HG03025 (cell line): ENCODE data around the gene DNER.
"Not testable (repeated sequence)": the region's sequence is repeated elsewhere in the genome, so short reads cannot be mapped to it uniquely, and the experiment has no call there.

ENCODE experiments used
- ATAC-seq: cut with Tn5 transposase; IDR thresholded peaks from one replicate; pipeline ENCODE4 v1.9.1; 2021; ENCODE audit warnings: mild to moderate bottlenecking, moderate library complexity; ENCODE audit not compliant: unreplicated experiment, low FRiP score

DNER gene

DNA sequence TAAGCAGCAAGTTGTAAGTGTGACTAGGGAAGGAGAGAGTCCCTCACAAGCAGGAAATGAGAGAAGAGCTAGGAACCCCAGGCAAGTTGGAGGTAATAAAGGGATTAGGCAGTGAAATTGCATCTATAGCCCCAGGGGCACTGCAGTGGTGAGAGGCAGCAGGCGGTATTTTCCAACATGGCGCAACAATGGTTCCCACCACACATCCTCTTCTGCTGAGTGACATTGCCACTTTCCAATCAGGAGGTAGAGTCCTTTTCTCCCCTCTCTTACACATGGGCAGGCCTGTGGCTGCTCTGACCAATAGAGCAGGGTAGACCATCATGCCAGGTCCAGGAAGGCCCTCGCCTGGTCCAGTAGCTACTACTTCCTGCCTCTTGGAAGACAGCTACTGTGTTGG lies 86.6 kb downstream of the DNER start:
- no peak for ATAC-seq

- ATAC-seq: no peak
These were observed 91.6 kb downstream of the DNER start for GRCh38 chr2:229622495-229623355.

GRCh38 chr2:229620759-229621158 lies 93.6 kb downstream of the DNER start:
- no peak for ATAC-seq

DNA sequence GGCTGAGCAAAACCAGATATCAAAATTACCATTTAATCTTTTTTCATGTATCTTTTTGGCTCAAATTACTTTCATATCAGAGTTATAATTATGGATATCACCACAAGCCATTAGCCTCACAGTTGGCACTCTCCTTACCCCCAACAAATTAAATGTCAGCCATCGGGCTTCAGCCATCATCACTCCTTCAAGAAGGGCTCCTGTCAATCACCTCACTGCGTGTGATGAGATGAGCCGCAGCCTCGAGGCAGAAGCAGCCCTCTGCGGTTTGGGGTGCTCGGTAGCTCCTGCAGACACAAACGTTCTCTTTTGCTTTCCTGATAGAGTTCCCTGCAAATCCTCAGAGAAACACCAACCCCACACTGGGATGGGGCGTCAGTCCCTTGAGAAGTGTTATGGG lies 94.1 kb downstream of the DNER start:
- no peak for ATAC-seq

- ATAC-seq: no peak
These were observed 97.9 kb downstream of the DNER start for GRCh38 chr2:229616433-229616832.

- not testable (repeated sequence) for ATAC-seq
These were observed 100.3 kb downstream of the DNER start for GRCh38 chr2:229614021-229614420.

DNA sequence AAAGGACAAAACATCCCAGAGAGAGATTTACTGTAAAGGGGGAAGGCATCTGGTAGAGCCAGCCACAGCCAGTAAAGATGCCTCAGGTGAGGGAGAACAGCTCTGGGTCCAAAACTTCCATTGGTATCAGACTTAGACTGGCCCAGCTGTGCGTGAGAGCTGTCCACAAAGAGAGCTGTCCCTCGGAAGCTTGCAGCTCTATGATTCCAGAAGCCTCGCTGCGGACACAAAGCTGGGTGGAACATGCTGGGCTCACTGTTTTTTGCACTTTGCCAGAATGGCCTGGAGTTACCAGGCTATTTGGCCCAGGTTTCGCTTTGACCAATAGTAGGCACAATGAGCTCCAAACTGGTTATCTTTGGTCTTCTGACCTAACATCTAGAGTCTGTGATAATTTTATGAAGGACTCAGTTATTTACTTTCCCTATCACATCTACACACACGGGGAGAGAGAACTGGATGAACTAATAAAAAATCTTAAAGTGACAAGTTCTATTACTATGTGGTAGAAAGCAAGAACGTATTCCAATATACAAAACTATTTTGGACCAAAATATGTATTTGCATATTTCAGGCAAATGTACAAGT lies 101.9 kb downstream of the DNER start:
- no peak for ATAC-seq

DNA sequence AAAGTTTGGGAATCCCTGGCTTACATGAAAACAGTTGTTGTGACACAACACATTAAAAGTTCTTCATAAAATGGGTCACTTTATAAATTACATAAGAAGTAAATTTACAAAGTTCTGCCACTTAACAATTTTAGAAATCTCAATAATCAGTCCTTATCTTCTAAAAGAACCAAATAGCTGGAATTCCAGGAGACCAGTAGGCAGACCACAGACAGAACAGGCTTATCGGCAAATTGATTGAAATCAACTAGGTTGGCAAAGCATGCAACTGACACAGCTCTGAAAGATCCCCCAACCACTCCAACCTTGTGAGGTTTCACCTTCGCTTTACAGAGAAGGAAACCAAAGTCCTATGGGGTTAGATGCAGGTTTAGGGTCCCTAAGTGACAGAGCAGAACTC lies 103.0 kb downstream of the DNER start:
- ATAC-seq: no peak

DNA sequence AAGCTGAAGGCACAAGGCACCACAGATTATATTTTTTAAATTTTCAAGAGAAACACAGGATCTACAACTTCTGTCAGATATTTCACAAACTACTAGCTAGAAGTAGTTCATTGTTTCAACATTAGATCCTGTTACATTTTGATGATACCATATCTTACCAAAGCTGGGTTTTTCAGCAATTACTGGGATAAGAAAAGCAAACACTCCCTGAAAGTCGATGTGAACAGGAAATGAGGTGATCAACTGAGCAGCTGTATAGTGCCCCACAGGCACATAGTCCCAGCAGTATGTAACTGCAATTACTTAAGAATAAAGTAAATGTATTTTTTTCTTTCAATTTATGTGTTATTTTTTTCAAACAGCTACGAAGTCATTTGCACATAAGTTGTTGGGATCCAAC lies 103.5 kb downstream of the DNER start:
- ATAC-seq: no peak

- ATAC-seq: no peak
These were observed 104.0 kb downstream of the DNER start for GRCh38 chr2:229610333-229610732.

DNA sequence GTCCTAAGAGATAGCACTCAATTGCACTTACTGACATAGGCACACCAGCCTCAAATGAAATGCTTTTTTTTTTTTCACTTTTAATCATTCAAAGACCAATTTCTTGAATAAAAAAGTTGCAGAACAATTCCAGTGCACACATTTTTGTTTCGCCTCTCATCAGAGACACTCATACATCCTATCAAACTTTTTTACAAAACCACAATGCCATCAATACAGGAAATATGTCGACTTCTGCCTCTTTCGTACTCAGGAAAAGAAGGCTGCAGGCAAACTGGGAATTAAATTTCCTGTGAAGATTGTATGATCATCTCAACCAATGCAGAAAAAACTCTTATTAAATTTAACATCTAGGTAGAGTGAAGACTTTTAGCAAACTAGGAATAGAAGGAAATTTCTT lies 112.4 kb downstream of the DNER start:
- ATAC-seq: no peak

- no peak for ATAC-seq
These were observed 113.0 kb downstream of the DNER start for GRCh38 chr2:229601396-229601795.

GRCh38 chr2:229598227-229598626 lies 116.1 kb downstream of the DNER start:
- no peak for ATAC-seq

GRCh38 chr2:229596796-229597195 lies 117.6 kb downstream of the DNER start:
- ATAC-seq: no peak

DNA sequence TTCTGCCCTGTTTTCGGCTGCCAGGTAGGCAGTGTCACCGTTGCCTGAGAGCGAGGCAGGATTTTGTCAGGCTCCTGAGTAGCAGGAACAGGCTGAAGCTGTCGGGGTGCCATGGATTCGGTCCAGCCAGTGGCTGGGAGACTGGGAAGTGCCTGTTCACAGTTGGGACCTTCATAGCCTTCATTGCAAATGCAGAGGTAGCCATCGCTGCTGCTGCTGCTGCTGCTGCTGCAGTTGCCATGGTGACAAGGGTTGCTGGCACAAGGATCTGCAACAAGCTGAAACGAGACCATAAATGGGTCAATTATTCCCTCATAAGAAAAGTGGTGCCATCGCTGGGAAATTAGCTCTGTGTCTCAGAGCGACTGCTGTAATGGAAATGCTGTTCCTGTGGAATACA lies 122.7 kb downstream of the DNER start:
- no peak for ATAC-seq

GRCh38 chr2:229586746-229587705 lies 127.3 kb downstream of the DNER start:
- peak; percentile 80 for ATAC-seq

DNA sequence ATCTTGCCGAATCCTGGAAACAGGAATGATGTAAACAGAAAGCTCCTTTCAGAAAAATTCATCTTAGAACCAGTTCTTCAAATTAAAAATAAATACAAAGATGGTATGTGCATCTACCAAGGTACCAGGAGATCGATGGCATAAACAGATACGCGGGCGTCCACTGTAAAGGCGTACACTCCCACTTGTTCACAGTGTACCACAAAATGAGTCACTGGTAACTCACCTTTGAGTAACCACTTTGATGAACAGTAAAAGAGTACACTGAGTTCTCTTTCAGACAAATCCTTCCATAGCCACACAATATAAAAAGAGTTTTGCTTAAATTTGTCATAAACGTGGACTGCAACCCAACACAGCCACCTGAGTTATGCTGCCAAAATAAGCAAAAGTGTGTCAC lies 128.3 kb downstream of the DNER start:
- no peak for ATAC-seq

DNA sequence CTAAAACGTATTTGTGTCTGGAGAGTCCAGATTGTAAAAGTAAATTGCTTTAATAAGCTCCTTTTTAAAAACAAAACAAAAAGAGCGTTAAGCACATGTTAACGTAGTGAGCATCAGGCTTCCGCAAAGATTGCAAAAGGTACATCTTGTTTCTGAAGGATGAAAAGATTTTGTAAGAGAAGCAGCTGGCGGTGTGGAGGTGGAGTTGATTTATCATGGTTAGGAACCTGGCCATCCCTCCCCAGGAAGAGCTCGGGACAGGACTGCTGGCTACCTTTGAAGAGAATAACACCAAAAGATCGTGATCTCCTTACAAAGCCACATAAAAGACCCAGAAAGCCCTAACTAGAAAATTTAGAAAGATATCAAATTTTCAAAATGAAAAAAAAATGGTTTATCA lies 132.2 kb downstream of the DNER start:
- no peak for ATAC-seq

GRCh38 chr2:229578052-229578846 lies 136.1 kb downstream of the DNER start:
- no peak for ATAC-seq

GRCh38 chr2:229575569-229576315 lies 138.6 kb downstream of the DNER start:
- no peak for ATAC-seq
